ENCODE results near the gene PRKACG.
"Not testable (repeated sequence)": the region's sequence is repeated elsewhere in the genome, so short reads cannot be mapped to it uniquely, and the experiment has no call there.

The PRKACG gene

GRCh38 chr9:69014013-69014412 is at the start of gene PRKACG:
PRKACG (minus strand) TSS chr9:69014113; CDS start chr9:69014092, 21 bp downstream.
- DNase-seq, result no peak

GRCh38 chr9:69062195-69062594 is 48.3 kb upstream of the PRKACG start:
- DNase-seq, result no peak

DNA sequence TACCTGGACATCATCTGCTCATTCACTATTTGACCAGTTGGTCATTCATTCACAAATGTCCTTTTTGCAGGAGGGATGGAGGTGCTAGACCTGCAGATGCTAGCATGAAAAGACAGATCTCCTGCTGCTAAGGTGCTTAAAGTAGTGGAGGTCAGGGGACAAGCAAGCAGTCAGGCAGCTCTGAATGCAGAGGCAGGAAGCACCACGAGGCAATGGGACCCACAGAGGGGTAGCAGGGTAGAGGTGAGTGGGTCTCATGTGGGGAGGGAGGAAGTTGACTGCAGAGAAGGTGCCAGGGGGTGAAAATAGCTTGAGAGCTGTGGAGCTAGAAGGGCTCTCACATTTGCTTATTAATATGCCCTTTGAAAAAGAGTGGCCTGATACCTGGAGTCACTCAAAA is 46.9 kb upstream of the PRKACG start:
- no peak for DNase-seq

DNA sequence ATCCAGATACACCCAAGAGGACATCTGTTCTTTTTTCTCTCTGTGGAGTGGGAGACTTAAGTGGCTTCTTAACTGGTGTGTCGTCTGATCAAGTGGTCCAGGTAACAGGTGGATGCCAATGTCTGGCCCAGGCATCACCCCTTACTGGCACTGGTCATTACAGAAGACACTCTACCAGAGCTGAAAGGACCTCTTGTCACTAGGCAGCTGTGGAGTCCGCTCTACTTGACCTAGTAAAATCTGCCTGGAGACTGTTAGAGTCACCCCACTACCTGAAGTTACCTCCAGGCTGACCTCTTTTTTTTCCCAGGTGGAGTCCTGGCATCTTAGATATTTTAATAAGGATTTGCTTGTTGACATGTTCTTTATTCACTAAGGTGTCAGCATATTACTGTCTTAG is 44.2 kb upstream of the PRKACG start:
- no peak for DNase-seq

GRCh38 chr9:69056191-69056815 is 42.4 kb upstream of the PRKACG start:
- DNase-seq, result no peak

DNA sequence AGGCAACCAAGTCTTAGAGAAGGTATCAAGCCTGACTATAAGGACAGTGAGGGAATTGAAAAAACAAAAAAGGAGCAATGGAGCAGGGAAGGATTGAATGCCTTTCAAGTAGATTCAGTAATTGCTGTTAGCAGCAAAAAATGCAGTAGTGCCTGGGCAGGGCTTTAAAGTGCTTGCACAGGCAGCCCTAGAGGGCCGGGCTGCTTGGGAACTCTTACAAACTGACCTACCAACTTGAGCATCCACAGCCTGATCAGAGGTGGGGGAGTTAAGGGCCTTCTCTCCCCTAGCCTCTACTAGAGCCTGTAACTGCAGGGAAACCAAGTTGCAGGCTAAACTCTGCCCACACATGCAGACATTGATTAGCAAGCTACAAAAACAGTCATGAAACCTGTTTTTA is 41.1 kb upstream of the PRKACG start:
- DNase-seq, result no peak

- DNase-seq, result not testable (repeated sequence)
Measured at GRCh38 chr9:69050936-69051335, 37.0 kb upstream of the PRKACG start.

GRCh38 chr9:69049094-69049493 is 35.2 kb upstream of the PRKACG start:
- DNase-seq, result no peak

DNA sequence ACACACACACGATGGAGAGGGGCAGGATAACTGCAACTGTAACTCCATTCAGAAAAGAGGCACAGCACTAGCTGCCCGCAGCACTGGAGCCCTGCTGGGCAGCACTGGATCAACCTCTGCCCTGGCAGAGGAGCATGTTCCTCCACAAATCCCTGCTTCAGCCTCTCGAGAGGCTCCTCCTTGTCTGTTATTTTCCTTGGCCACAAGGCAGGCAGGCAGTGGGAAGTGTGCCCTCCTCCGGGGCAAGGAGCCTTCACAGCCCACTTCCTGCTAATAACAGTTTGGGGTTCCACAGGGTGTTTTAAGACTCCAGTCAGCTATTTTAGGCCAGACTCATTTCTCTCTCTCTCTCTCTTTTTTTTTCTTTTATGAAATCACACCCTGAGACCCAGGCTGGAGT is 33.5 kb upstream of the PRKACG start:
- no peak for DNase-seq

DNA sequence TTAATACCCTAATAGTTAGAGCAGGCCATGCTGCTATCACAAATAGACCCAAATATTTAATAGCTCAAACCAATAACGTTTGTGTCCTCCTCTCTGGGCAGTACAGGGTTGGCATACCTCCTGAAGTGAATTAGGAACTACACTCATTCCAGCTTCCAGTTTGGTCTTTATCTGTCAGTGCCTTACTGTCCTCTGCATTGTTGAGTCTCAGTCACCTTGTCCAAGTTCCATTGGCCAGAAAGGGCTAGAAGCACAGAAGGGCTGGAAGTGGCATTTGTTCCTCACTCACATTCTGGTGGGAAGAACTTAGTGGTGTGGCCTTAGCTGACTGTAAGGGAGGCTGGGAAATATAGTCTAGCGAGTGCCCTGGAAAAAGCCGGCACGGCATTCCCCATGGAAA is 32.8 kb upstream of the PRKACG start:
- DNase-seq, result no peak

DNA sequence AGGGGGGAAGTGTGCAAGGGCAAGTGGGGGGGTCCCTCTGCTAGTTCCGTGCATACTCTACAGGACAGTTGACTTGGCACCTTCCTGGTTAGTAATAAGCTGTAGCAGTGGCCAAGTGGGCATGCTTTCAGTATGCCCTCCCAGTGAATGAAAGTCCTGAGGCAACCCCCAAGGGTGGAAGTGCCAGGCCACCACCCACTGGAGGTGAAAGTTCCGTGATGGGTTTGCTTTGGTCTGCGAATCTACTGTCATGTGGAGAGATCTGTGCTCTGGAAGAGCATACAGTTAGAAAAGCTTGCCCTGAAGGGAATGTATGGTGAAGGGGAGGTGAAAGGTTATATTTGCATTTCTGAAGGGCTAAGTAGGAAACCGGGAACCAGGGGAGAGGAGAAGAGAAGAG is 31.9 kb upstream of the PRKACG start:
- DNase-seq, result no peak

DNA sequence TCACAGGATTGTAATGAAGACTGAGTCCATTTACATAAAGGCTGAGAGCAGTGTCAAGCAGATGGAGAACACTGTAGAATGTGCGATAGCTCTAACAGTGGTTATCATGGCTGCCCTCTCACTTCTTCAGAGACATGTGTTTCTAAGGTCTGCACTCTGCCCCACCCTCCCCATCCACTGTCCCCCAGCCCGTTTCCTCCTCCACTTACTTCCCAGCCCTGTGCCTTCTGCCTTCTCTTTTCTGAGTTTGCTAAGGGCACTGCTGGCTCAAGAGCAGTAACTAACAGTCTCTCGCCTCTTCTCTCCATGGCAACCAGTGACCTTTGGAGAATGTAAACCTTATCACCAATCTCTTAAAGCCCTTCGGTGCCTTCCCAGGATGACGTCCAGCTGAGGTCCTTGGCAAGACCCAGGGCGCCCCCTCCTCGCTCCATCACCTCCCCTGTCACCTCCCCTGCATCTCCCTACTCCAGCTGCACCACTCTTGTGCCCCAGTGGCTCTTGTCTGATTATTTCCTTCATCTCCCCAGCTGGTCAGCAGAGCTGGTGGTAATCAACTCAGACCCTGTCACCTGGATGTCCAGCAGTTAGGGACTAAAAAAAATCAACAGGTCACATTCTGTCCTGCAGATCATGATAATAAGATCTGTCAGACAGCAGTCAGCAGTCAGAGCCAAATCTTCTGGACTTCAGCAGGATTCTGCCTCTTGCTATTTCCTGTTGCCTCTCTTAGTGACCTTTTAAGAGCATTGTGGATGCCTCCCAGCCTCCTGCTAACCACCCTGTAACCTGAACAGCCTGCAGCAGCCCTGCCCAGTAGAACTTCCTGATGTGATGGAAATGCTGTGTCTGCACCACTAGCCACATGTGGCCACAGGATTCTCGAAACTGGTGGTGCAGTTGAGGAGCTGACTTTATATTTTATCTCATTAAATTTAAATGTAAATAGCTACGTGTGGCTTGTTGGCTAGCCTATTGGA is 30.6 kb upstream of the PRKACG start:
- no peak for DNase-seq

DNA sequence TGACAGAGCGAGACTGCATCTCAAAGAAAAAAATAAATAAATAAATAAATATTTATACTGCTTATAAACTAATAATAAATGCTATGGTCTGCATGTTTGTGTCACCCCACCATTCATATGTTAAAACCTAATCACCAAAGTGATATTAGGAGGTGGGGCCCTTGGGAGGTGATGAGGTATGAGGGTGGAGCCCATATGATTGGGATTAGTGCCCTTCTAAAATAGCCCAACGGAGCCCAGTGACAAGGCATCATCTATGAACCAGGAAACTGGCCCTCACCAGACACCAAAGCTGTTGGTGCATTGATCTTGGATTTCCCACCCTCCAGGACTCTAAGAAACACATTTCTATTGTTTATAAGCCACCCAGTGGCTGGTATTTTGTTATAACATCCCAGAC is 26.7 kb upstream of the PRKACG start:
- no peak for DNase-seq

DNA sequence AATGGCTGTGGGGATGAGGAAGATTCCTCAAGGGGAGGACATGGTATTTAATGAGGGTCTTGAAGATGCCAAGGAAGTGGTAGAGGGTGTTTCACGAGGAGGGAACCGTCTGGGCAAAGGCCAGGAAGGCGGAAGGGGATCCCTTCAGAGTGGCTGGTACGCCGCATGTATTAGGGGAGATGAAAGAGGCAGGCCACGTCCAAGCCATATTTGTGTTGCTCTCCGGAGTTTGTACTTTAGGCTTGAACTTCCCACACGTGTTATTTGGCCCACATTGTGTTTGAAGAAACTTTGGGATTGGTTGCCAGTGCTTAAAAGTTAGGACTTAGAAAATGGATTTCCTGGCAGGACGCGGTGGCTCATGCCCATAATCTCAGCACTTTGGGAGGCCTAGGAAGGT is 22.9 kb upstream of the PRKACG start:
- no peak for DNase-seq

- DNase-seq, result no peak
Measured at GRCh38 chr9:69036309-69036708, 22.4 kb upstream of the PRKACG start.

- no peak for DNase-seq
Measured at GRCh38 chr9:69035438-69036308, 21.8 kb upstream of the PRKACG start, which contains the start of gene FXN. FXN (plus strand) TSS chr9:69035752; CDS start chr9:69035783, 31 bp downstream.

GRCh38 chr9:69034071-69034470 is 20.2 kb upstream of the PRKACG start:
- no peak for DNase-seq

DNA sequence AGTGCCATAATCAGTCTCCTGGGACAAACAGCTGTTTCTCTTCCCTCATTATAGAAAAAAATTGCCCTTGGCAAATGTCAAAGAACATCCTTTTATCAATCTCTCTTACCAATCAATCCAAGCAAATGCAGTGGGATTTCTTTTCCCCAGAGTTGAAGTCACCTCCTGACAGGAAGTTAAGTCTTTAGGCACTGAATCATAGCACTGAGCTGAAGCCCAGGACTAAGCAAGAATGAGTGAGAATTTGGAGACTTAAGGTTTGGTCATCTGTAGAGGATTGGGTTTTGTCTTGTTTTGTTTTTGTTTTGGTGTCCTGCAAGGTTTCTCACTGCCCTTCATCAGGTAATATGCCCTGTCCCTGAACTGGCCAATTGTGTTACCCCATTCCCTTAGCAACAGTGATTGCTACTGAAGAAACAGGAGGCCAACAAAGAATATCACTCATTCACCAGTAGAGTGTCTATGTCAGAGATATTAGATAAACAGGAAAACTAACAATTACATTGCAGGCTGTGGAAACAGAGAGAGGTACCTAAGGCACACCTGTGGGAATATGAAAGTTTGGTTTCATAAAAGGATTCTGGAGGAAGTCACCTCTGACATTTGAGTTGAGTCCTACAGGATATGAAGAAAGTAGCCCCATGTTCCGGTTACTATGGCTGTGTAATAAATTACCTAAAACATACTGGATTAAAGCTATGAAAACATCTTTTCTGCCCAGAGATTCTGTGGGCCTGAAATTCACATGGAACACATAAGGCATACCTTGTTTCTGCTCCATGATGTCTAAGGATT is 17.1 kb upstream of the PRKACG start:
- DNase-seq, result no peak

DNA sequence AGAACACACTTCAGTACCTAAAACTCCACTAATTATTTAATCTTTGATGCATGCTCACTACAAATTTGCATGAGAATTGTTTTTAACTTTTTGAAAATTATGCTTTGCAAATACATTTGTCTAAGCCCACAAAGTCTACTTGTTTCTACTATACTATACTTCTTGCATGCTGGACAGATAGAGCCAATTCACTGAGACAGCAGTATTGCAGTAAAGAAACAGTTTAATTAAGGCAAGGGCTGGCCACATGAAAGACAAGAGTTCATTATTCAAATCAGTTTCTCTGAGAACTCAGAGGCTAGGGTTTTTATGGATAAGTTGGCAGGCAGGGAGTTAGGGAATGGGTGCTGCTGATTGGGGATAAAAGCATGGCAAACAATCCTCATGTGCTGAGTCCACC is 15.6 kb upstream of the PRKACG start:
- DNase-seq, result no peak

DNA sequence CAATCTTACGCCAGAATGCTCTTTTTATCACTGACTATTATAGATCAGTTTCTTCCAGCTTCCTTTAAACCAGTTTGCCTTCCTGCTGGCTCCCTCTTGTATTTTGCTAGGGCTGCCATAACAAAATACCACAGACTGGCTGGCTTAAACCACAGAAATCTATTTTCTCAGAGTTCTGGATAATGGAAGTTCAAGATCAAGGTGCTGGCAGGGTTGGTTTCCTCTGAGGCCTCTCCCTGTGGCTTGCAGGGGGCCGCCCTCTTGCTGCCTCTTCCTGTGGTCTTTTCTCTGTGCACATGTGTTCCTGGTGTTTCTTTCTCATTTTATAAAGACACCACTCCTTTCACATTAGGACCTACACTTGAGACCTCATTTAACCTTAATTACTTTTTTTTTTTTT is 14.8 kb upstream of the PRKACG start:
- no peak for DNase-seq

DNA sequence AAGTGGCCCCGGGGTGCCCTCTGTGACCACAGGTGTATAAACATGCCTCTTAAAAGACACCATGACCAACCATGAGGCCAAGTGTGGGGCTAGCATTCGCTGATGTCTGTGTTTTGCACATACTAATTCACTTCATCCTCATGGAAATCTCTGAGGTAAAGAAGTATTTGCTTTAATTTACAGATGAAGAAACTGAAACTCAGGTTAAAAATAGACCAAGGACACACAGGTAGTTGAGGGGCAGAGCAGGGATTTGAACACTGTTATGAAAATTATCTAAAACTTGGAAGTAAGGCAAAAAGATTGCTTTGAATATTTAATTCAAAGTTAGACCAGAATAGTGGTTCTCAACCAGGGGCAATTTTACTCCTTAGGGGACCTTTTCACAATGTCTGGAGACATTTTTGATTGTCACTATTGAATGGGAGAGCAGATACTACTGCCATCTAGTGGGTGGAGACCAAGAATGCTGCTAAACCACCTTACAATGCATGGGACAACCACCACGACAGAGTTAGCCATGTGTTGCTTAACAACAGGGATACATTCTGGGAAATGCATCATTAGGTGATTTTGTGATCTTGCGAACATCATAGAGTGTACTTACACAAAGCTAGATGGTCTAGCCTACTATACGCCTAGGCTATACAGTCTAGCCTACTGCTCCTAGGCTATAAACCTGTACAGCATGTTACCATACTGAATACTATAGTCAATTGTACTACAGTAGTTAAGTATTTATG is 13.6 kb upstream of the PRKACG start:
- no peak for DNase-seq

GRCh38 chr9:69023650-69024049 is 9.7 kb upstream of the PRKACG start:
- DNase-seq, result no peak

All from NCI-H187 treated with DMSO at 0.1 percent for 48 hours (cell line).